Upper lobe of right lung (tissue), 1 donor: Measurements from ENCODE around the gene PFN4. TPM values are rescaled to one million over a fixed set of nuclear protein-coding genes. Genes with fewer than 3 reads are reported as not detected.
A peak's percentile ranks its signal among the peaks of the same experiment; 100 is the strongest.
"Not testable (repeated sequence)": the region's sequence is repeated elsewhere in the genome, so short reads cannot be mapped to it uniquely, and the experiment has no call there.

Experiments
- ATAC-seq: fragments of 200-7000 bp; cut with Tn5 transposase; one replicate; pipeline ENCODE4 v1.9.1; 2020; ENCODE audit warnings: mild to moderate bottlenecking, moderate library complexity
- DNase-seq: peaks from one replicate; pipeline ENCODE4 v3.0.0-alpha.2; 2020
- H3K27ac ChIP-seq: fragments of 200-600 bp; one replicate; pipeline ENCODE4 v1.8.0; 2022
- H3K27me3 ChIP-seq: fragments of 200-600 bp; one replicate; pipeline ENCODE4 v1.8.0; 2022; ENCODE audit warnings: mild to moderate bottlenecking
- H3K36me3 ChIP-seq: fragments of 200-600 bp; one replicate; pipeline ENCODE4 v1.8.0; 2022
- H3K4me1 ChIP-seq: fragments of 200-600 bp; one replicate; pipeline ENCODE4 v1.8.0; 2022
- H3K4me3 ChIP-seq: fragments of 200-600 bp; one replicate; pipeline ENCODE4 v1.8.0; 2022; ENCODE audit warnings: mild to moderate bottlenecking
- H3K9me3 ChIP-seq: fragments of 200-600 bp; one replicate; pipeline ENCODE4 v1.8.0; 2022
- CTCF ChIP-seq: fragments of 200-600 bp; IDR thresholded peaks from one replicate; pipeline ENCODE4 v1.8.0; 2022; ENCODE audit warnings: antibody characterized with exemption
- intact Hi-C: fragments of 100-400 bp; cut with DNase I; formaldehyde crosslinking; loops from one replicate; pipeline ENCODE4 v1.11.0; 2022
- total RNA-seq: library from RNA; stranded (reverse); fragmentation: NEBNext Ultra II Directional; extraction: Animal tissue kit (Norgen Biotek cat#: 25700); gene quantifications from one replicate; pipeline ENCODE4 v1.2.1, GENCODE V29; 2021
- donor health status: DM: no; HTN: yes; CAD: no; lungs with severe emphysema.

PFN4 gene
- total RNA-seq, 1 donor from 2014 or later, result 1.5 TPM

- no peak for TF ChIP-seq CTCF
- H3K9me3 ChIP-seq, result no peaks in the 10 kb centered on the region
- no peaks in the 10 kb centered on the region for H3K27me3 ChIP-seq
- H3K4me3 ChIP-seq, result no peak overlapping the region
- H3K27ac ChIP-seq, result no peak overlapping the region
- no peaks in the 10 kb centered on the region for H3K4me1 ChIP-seq
- no peak for ATAC-seq
- no peak for DNase-seq
- no peaks in the 10 kb centered on the region for H3K36me3 ChIP-seq
- intact Hi-C loops, result no loop called here
Observed at GRCh38 chr2:24104906-24105305, 18.2 kb downstream of the PFN4 start.

DNA sequence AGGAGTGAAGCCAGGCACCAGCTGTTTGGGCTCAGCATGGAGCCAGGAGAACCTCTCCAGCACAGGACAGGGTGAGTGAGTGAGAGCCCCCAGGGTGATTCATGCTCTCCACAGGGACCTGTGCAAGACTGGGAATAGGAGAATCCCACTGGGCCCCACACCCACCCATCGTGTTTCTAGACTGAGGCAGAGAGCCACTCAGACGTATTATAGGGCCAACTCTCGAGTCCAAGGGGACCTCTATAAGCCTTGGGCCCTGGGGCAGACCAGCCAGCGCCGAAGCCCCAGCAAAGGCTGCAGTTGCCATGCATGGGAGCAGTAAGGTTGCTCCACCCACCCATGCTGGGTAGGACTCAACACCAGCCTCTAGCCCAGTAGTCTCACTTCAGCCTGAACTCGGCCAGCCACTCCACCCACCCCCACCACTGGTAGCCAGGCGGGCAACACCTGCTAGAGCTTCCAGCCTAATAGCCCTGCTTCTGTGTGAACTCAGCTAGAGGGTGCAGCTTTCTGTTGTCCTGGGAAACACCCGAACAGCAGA, 19.0 kb downstream of the PFN4 start:
- no peaks in the 10 kb centered on the region for H3K36me3 ChIP-seq
- H3K27me3 ChIP-seq, result no peaks in the 10 kb centered on the region
- no peak overlapping the region for H3K4me3 ChIP-seq
- no peaks in the 10 kb centered on the region for H3K9me3 ChIP-seq
- no peaks in the 10 kb centered on the region for H3K4me1 ChIP-seq
- ATAC-seq (peak; percentile 9), DNase-seq (no peak)
- TF ChIP-seq CTCF, result no peak
- intact Hi-C loops, result no loop called here
- H3K27ac ChIP-seq, result no peak overlapping the region

GRCh38 chr2:24102677-24103076, 20.5 kb downstream of the PFN4 start:
- intact Hi-C loops, result no loop called here
- Histone ChIP-seq H3K9me3 (no peaks in the 10 kb centered on the region), H3K36me3 (no peaks in the 10 kb centered on the region), H3K27me3 (no peaks in the 10 kb centered on the region), H3K4me3 (no peak overlapping the region), H3K27ac (no peak overlapping the region), H3K4me1 (no peaks in the 10 kb centered on the region)
- ATAC-seq (no peak), DNase-seq (no peak)
- no peak for TF ChIP-seq CTCF

DNA sequence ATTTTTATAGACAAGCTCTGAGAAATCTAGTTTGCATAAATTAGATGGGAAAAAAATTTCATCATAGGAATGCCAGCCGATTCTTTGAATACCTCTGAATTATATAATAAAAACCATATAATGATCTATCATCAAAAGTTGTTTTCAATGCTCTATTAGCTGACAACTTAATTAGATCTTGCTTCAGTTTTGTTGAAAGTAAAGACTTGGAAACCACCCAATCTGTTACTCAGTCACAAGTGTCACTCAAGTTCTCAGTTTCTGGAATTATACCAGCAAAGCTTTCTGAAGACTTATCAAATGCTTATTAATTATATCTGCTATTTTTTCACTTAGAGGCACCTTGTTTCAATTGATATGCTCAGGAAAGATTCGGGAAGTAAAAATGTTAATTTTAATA, 21.1 kb downstream of the PFN4 start:
- no peak for TF ChIP-seq CTCF
- no peak overlapping the region for H3K27ac ChIP-seq
- no peak overlapping the region for H3K4me3 ChIP-seq
- DNase-seq (no peak), ATAC-seq (no peak)
- H3K27me3 ChIP-seq, result no peaks in the 10 kb centered on the region
- no peaks in the 10 kb centered on the region for H3K36me3 ChIP-seq
- no peaks in the 10 kb centered on the region for H3K4me1 ChIP-seq
- intact Hi-C loops, result no loop called here
- H3K9me3 ChIP-seq, result no peaks in the 10 kb centered on the region

DNA sequence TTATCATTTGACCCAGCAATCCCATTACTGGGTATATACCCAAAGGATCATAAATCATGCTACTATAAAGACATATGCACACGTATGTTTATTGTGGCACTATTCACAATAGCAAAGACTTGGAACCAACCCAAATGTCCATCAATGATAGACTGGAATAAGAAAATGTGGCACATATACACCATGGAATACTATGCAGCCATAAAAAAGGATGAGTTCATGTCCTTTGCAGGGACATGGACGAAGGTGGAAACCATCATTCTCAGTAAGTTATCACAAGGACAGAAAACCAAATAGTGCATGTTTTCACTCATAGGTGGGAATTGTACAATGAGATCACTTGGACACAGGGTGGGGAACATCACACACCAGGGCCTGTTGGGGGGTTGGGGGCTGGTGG, 22.4 kb downstream of the PFN4 start:
- H3K27me3 ChIP-seq, ATAC-seq, intact Hi-C loops: not testable (repeated sequence)

DNA sequence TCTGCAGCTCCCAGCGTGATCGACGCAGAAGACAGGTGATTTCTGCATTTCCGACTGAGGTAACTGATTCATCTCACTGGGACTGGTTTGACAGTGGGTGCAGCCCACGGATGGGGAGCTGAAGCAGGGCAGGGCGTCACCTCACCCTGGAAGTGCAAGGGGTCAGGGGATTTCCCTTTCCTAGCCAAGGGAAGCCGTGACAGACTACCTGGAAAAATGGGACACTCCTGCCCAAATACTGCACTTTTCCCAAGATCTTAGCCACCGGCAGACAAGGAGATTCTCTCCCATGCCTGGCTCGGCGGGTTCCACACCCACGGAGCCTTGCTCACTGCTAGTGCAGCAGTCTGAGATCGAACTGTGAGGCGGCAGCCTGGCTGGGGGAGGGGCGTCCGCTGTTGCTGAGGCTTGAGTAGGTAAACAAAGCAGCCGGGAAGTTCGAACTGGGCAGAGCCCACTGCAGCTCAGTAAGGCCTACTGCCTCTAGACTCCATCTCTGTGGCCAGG, 27.9 kb downstream of the PFN4 start:
- H3K36me3 ChIP-seq, H3K4me1 ChIP-seq, H3K27ac ChIP-seq, intact Hi-C loops, H3K27me3 ChIP-seq, H3K4me3 ChIP-seq, H3K9me3 ChIP-seq, ATAC-seq, DNase-seq: not testable (repeated sequence)

More for the DNA sequence above, 22.4 kb downstream of the PFN4 start:
- not testable (repeated sequence) for H3K27ac ChIP-seq, H3K9me3 ChIP-seq, H3K4me3 ChIP-seq, H3K36me3 ChIP-seq, H3K4me1 ChIP-seq, DNase-seq

GRCh38 chr2:24093270-24093669, 29.9 kb downstream of the PFN4 start:
- H3K36me3 ChIP-seq, DNase-seq, intact Hi-C loops, H3K9me3 ChIP-seq, H3K4me3 ChIP-seq, H3K27ac ChIP-seq, ATAC-seq, H3K27me3 ChIP-seq, H3K4me1 ChIP-seq: not testable (repeated sequence)
